SK-N-SH (cell line): ENCODE data around the gene SETD5.

Experiments
- NFIC ChIP-seq: IDR thresholded peaks from 2 replicates; pipeline ENCODE4 v1.4.0; 2012; ENCODE audit warnings: borderline replicate concordance
- RAD21 ChIP-seq: IDR thresholded peaks from 2 replicates; pipeline ENCODE4 v1.6.1; 2012; ENCODE audit warnings: mild to moderate bottlenecking, low read length
- USF1 ChIP-seq: IDR thresholded peaks from 2 replicates; pipeline ENCODE4 v1.4.0; 2012; ENCODE audit warnings: low read depth, borderline replicate concordance

GRCh38 chr3:9476935-9477334 lies 79.5 kb downstream of the SETD5 start:
- TF ChIP-seq USF1 (no peak), RAD21 (no peak), NFIC (no peak)
